Neural cell (in vitro differentiated cells): ENCODE measurements around the gene MUL1. TPM values are rescaled to one million over a fixed set of nuclear protein-coding genes. Genes with fewer than 3 reads are reported as not detected.

Source experiments
- H2AFZ ChIP-seq: fragments of 200-600, 300-800 bp; sonication (generic), shearing (Covaris generic); 2 replicates; pipeline ENCODE4 v1.6.0; 2014; ENCODE audit warnings: low read depth, mild to moderate bottlenecking, antibody characterized with exemption, low read length, moderate library complexity
- H3F3A ChIP-seq: fragments of 200-600 bp; shearing (Covaris generic); 2 replicates; pipeline ENCODE4 v1.6.1; 2016; ENCODE audit warnings: mild to moderate bottlenecking, moderate library complexity, mixed read lengths, antibody characterized with exemption, low read length; ENCODE audit not compliant: insufficient read depth, poor library complexity, severe bottlenecking
- H3K27ac ChIP-seq: fragments of 200-600, 300-800 bp; sonication (generic), shearing (Covaris generic); 2 replicates; pipeline ENCODE4 v1.5.1; 2014; ENCODE audit warnings: mild to moderate bottlenecking, low read length, moderate library complexity
- H3K27me3 ChIP-seq: fragments of 300-800, 200-600 bp; sonication (generic), shearing (Covaris generic); 2 replicates; pipeline ENCODE4 v1.6.0; 2014; ENCODE audit warnings: mild to moderate bottlenecking, low read depth, low read length, moderate library complexity; ENCODE audit not compliant: insufficient read depth
- H3K36me3 ChIP-seq: fragments of 300-800, 200-600 bp; sonication (generic), shearing (Covaris generic); 2 replicates; pipeline ENCODE4 v1.5.1; 2014; ENCODE audit warnings: mild to moderate bottlenecking, antibody characterized with exemption, low read length, moderate library complexity; ENCODE audit not compliant: insufficient read depth
- H3K4me2 ChIP-seq: fragments of 300-800, 200-600 bp; sonication (generic), shearing (Covaris generic); 2 replicates; pipeline ENCODE4 v1.6.0; 2014; ENCODE audit warnings: mild to moderate bottlenecking, low read length
- H3K4me3 ChIP-seq: fragments of 300-800, 200-600 bp; sonication (generic), shearing (Covaris generic); 2 replicates; pipeline ENCODE4 v1.5.1; 2014; ENCODE audit warnings: mild to moderate bottlenecking, low read length, moderate library complexity
- H3K79me2 ChIP-seq: fragments of 200-600 bp; shearing (Covaris generic); replicated peaks from 2 replicates; pipeline ENCODE4 v1.6.0; 2014; ENCODE audit warnings: mild to moderate bottlenecking, low read length, moderate library complexity; ENCODE audit not compliant: insufficient read depth
- H3K9ac ChIP-seq: fragments of 300-800, 200-600 bp; sonication (generic), shearing (Covaris generic); 2 replicates; pipeline ENCODE4 v1.6.1; 2016; ENCODE audit warnings: mild to moderate bottlenecking, low read length, mixed read lengths
- H3K9me2 ChIP-seq: fragments of 200-600 bp; shearing (Covaris generic); 2 replicates; pipeline ENCODE4 v1.6.1; 2016; ENCODE audit warnings: mild to moderate bottlenecking, low read length, mixed read lengths; ENCODE audit not compliant: insufficient read depth
- H3K9me3 ChIP-seq: fragments of 200-600, 300-800 bp; sonication (generic), shearing (Covaris generic); 2 replicates; pipeline ENCODE4 v1.6.1; 2016; ENCODE audit warnings: mild to moderate bottlenecking, mixed run types, low read length, moderate library complexity, mixed read lengths
- H4K20me1 ChIP-seq: fragments of 200-600 bp; shearing (Covaris generic); 2 replicates; pipeline ENCODE4 v1.6.1; 2016; ENCODE audit warnings: mild to moderate bottlenecking, mixed run types; ENCODE audit not compliant: insufficient read depth
- EP300 ChIP-seq: fragments of 450-650 bp; conservative IDR thresholded peaks from 2 replicates; pipeline ENCODE4 v1.6.1; 2014; ENCODE audit warnings: antibody characterized with exemption, mild to moderate bottlenecking, moderate library complexity; ENCODE audit not compliant: poor library complexity, severe bottlenecking
- EZH2 ChIP-seq: fragments of 200-600, 300-800 bp; shearing (Covaris generic), sonication (generic); IDR thresholded peaks from 2 replicates; pipeline ENCODE4 v1.6.1; 2014; ENCODE audit warnings: antibody characterized with exemption, low read length, borderline replicate concordance, mild to moderate bottlenecking; ENCODE audit not compliant: insufficient read depth, poor library complexity, severe bottlenecking
- MXI1 ChIP-seq: fragments of 450-650 bp; conservative IDR thresholded peaks from 2 replicates; pipeline ENCODE4 v1.6.1; 2014; ENCODE audit warnings: antibody characterized with exemption, mild to moderate bottlenecking; ENCODE audit not compliant: poor library complexity, severe bottlenecking
- POLR2AphosphoS5 ChIP-seq: IDR thresholded peaks from 2 replicates; pipeline ENCODE4 v1.6.1; 2012
- RAD21 ChIP-seq: fragments of 450-650 bp; conservative IDR thresholded peaks from 2 replicates; pipeline ENCODE4 v1.6.1; 2014; ENCODE audit warnings: antibody characterized with exemption, mild to moderate bottlenecking, moderate library complexity
- SMC3 ChIP-seq: fragments of 450-650 bp; conservative IDR thresholded peaks from 2 replicates; pipeline ENCODE4 v1.6.1; 2014; ENCODE audit warnings: antibody characterized with exemption, mild to moderate bottlenecking, moderate library complexity; ENCODE audit not compliant: poor library complexity
- TAF1 ChIP-seq: IDR thresholded peaks from 2 replicates; pipeline ENCODE4 v1.6.1; 2012; ENCODE audit warnings: low read depth
- polyA plus RNA-seq: library from polyadenylated mRNA; depleted of rRNA; stranded (reverse); fragments of >200 nt; gene quantifications from 2 replicates; pipeline ENCODE4 v1.2.3, GENCODE V29; 2014
- TF ChIP-seq, protein P1 (sequence below): IDR thresholded peaks from 2 replicates; pipeline ENCODE4 v1.6.1; 2012; ENCODE audit warnings: borderline replicate concordance
- TF ChIP-seq, protein P2 (sequence below): fragments of 450-650 bp; IDR thresholded peaks from 2 replicates; pipeline ENCODE4 v1.5.1; 2014; ENCODE audit warnings: antibody characterized with exemption, mild to moderate bottlenecking, moderate library complexity; ENCODE audit not compliant: poor library complexity, severe bottlenecking

Gene MUL1
- polyA plus RNA-seq, 1 donor from 2014 or later = 13.5 TPM

DNA sequence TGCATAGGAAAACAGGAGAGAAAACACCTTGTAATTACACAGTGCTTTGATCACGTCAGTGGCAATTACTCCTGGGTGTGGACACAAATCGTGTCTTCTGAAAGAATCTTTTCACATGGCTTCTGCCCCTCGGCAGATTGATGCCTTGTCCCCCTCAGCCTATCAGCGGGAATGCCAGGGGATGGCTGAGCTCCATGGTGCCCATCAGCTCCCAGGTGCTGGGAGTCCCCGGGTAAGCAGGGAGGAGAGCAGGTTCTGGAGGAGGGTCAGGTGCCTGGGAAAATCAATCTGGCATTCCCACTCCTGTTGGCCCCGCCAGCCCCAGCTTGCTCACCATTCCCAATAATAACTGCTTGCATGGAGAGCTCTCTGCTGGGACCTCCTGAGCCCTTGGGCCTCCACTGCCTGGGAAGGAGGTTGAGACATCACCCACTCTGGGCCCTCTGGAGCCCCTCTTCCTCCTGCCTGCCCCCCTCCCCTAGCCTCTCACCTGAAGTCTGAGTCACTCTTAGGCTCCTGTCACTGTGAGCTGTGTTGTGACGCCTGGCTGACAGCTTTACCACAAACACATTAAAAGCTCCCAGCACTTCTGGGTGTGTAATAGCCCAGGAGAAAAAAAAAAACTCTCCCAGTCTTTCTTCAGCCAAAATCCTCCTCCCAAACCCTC lies 26.9 kb downstream of the MUL1 start:
- Histone ChIP-seq H3K4me2 (no peak overlapping the region), H3K79me2 (peaks cover 31% of the 10 kb centered on the region), H3K27me3 (peaks cover 13% of the 10 kb centered on the region), H3K9me3 (no peaks in the 10 kb centered on the region), H3K9ac (no peak overlapping the region), H3F3A (no peaks in the 10 kb centered on the region), H3K27ac (no peak overlapping the region), H3K4me3 (no peak overlapping the region), H2AFZ (no peak overlapping the region), H4K20me1 (no peaks in the 10 kb centered on the region), H3K36me3 (no peaks in the 10 kb centered on the region), H3K9me2 (no peaks in the 10 kb centered on the region)
- TF ChIP-seq RAD21 (no peak), SMC3 (no peak), EP300 (peak; percentile 76), MXI1 (no peak), TAF1 (no peak), POLR2AphosphoS5 (peak; percentile 90), EZH2 (no peak)
- TF ChIP-seq, protein P1, sequence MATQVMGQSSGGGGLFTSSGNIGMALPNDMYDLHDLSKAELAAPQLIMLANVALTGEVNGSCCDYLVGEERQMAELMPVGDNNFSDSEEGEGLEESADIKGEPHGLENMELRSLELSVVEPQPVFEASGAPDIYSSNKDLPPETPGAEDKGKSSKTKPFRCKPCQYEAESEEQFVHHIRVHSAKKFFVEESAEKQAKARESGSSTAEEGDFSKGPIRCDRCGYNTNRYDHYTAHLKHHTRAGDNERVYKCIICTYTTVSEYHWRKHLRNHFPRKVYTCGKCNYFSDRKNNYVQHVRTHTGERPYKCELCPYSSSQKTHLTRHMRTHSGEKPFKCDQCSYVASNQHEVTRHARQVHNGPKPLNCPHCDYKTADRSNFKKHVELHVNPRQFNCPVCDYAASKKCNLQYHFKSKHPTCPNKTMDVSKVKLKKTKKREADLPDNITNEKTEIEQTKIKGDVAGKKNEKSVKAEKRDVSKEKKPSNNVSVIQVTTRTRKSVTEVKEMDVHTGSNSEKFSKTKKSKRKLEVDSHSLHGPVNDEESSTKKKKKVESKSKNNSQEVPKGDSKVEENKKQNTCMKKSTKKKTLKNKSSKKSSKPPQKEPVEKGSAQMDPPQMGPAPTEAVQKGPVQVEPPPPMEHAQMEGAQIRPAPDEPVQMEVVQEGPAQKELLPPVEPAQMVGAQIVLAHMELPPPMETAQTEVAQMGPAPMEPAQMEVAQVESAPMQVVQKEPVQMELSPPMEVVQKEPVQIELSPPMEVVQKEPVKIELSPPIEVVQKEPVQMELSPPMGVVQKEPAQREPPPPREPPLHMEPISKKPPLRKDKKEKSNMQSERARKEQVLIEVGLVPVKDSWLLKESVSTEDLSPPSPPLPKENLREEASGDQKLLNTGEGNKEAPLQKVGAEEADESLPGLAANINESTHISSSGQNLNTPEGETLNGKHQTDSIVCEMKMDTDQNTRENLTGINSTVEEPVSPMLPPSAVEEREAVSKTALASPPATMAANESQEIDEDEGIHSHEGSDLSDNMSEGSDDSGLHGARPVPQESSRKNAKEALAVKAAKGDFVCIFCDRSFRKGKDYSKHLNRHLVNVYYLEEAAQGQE = no peak
- TF ChIP-seq, protein P2, sequence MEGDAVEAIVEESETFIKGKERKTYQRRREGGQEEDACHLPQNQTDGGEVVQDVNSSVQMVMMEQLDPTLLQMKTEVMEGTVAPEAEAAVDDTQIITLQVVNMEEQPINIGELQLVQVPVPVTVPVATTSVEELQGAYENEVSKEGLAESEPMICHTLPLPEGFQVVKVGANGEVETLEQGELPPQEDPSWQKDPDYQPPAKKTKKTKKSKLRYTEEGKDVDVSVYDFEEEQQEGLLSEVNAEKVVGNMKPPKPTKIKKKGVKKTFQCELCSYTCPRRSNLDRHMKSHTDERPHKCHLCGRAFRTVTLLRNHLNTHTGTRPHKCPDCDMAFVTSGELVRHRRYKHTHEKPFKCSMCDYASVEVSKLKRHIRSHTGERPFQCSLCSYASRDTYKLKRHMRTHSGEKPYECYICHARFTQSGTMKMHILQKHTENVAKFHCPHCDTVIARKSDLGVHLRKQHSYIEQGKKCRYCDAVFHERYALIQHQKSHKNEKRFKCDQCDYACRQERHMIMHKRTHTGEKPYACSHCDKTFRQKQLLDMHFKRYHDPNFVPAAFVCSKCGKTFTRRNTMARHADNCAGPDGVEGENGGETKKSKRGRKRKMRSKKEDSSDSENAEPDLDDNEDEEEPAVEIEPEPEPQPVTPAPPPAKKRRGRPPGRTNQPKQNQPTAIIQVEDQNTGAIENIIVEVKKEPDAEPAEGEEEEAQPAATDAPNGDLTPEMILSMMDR = no peak

DNA sequence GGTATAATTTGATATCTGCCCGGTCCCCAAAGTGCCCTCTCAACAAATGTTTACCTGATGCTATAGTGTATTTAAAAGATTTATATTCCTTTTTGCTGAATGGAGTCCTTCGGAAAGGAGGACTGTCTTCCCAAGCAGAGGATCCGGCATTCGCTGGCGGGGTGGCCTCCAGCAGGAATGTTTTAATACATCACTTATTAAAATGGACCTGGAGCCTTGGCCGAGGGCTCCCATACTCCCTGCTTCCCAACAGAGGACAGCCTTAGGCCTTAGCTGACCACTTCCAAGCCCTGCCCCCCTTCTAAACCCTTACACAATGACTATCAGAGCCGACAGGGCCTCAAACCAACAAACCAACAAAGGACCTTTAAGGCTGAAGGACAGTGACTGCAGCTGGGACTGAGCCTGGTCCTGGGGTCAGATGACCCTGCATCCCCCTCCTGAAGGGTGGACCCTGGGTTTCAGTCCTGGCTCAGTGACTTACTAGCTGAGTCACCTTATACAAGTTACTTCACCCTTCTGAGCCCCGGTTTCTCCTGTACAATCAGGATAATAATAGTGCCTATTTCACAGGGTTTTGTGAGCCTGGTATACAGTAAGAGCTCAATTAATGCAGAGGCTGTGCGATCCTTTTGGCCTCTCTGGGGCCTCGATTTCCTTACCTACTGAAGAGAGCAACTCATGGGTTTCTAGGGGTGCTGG lies 27.6 kb downstream of the MUL1 start:
- Histone ChIP-seq H3K27ac (no peak overlapping the region), H3K36me3 (no peaks in the 10 kb centered on the region), H2AFZ (no peak overlapping the region), H3K9me2 (no peaks in the 10 kb centered on the region), H4K20me1 (no peaks in the 10 kb centered on the region), H3K9ac (no peak overlapping the region), H3K4me3 (no peak overlapping the region), H3K27me3 (peaks cover 13% of the 10 kb centered on the region), H3K79me2 (peaks cover 31% of the 10 kb centered on the region), H3F3A (no peaks in the 10 kb centered on the region), H3K9me3 (no peaks in the 10 kb centered on the region), H3K4me2 (no peak overlapping the region)
- TF ChIP-seq EP300 (no peak), EZH2 (no peak), SMC3 (no peak), MXI1 (no peak), TAF1 (no peak), RAD21 (no peak), POLR2AphosphoS5 (no peak)
- TF ChIP-seq, protein P2 = no peak
- TF ChIP-seq, protein P1 = no peak
